Keratinocyte (primary cell): ENCODE measurements around the gene DNAJB6. TPM values are rescaled to one million over a fixed set of nuclear protein-coding genes. Genes with fewer than 3 reads are reported as not detected.

Experiments used
- DNase-seq: peaks from one replicate; pipeline ENCODE4 v3.0.0-alpha.2; 2011; ENCODE audit warnings: low read depth, missing footprints, low spot score
- FAIRE-seq: peaks from 2 replicates; lab custom pipeline; 2011; peaks lifted over from hg19 to GRCh38; lab: Jason Lieb, UNC
- H2AFZ ChIP-seq: 2 replicates; pipeline ENCODE4 v1.6.0; 2012; ENCODE audit warnings: low read length, control low read depth, inconsistent platforms; ENCODE audit not compliant: control insufficient read depth
- H3K27ac ChIP-seq: 2 replicates; pipeline ENCODE4 v1.5.1; 2011; ENCODE audit warnings: low read length; ENCODE audit not compliant: control insufficient read depth, insufficient read depth
- H3K27me3 ChIP-seq: 3 replicates; pipeline ENCODE4 v1.6.0; 2011; ENCODE audit warnings: low read length; ENCODE audit not compliant: control insufficient read depth, insufficient read depth; ENCODE audit errors: extremely low read depth
- H3K36me3 ChIP-seq, 2 experiments: 2 replicates in 1 of 2; 3 replicates in 1 of 2; pipeline ENCODE4 v1.5.1; 2011; ENCODE audit warnings: low read length in 2 of 2, mild to moderate bottlenecking in 1 of 2; ENCODE audit not compliant: control insufficient read depth in 2 of 2, insufficient read depth in 2 of 2; ENCODE audit errors: extremely low read depth in 1 of 2
- H3K4me1 ChIP-seq: 3 replicates; pipeline ENCODE4 v1.5.1; 2011; ENCODE audit warnings: low read length; ENCODE audit not compliant: control insufficient read depth, insufficient read depth; ENCODE audit errors: extremely low read depth
- H3K4me2 ChIP-seq: 3 replicates; pipeline ENCODE4 v1.6.0; 2011; ENCODE audit warnings: low read depth, low read length; ENCODE audit not compliant: control insufficient read depth, insufficient read depth; ENCODE audit errors: extremely low read depth
- H3K4me3 ChIP-seq, 3 experiments: fragments of 200-600 bp in 1 of 3; sonication (generic) in 1 of 3; 2 replicates in 2 of 3; 3 replicates in 1 of 3; pipeline ENCODE4 v1.5.1; 2011 to 2016; ENCODE audit warnings: low read length in 3 of 3, mild to moderate bottlenecking in 3 of 3, control low read depth in 2 of 3, inconsistent platforms in 1 of 3, low read depth in 1 of 3, mixed read lengths in 1 of 3, mixed run types in 1 of 3, moderate library complexity in 1 of 3; ENCODE audit not compliant: control insufficient read depth in 2 of 3, insufficient read depth in 2 of 3; ENCODE audit errors: extremely low read depth in 1 of 3
- H3K79me2 ChIP-seq: 2 replicates; pipeline ENCODE4 v1.6.0; 2012; ENCODE audit warnings: low read length; ENCODE audit not compliant: control insufficient read depth, insufficient read depth
- H3K9ac ChIP-seq: 3 replicates; pipeline ENCODE4 v1.6.0; 2011; ENCODE audit warnings: low read length; ENCODE audit not compliant: control insufficient read depth, insufficient read depth; ENCODE audit errors: extremely low read depth
- H3K9me1 ChIP-seq: 3 replicates; pipeline ENCODE4 v1.6.0; 2011; ENCODE audit warnings: low read length; ENCODE audit not compliant: control insufficient read depth, insufficient read depth; ENCODE audit errors: extremely low read depth
- H3K9me3 ChIP-seq: 2 replicates; pipeline ENCODE4 v1.5.1; 2012; ENCODE audit warnings: low read depth, low read length; ENCODE audit not compliant: control insufficient read depth
- H4K20me1 ChIP-seq: 3 replicates; pipeline ENCODE4 v1.6.0; 2011; ENCODE audit warnings: low read length; ENCODE audit not compliant: control insufficient read depth, insufficient read depth; ENCODE audit errors: extremely low read depth
- CTCF ChIP-seq, 3 experiments: IDR thresholded peaks in 1 of 3; conservative IDR thresholded peaks in 1 of 3; optimal IDR thresholded peaks in 1 of 3; 2 replicates in 2 of 3; 3 replicates in 1 of 3; pipeline versions ENCODE3 to v1.5.1; 2011; ENCODE audit warnings: low read length in 3 of 3, mild to moderate bottlenecking in 3 of 3, moderate library complexity in 2 of 3, control low read depth in 1 of 3, inconsistent platforms in 1 of 3; ENCODE audit not compliant: insufficient read depth in 2 of 3; ENCODE audit errors: extremely low read depth in 1 of 3
- EZH2 ChIP-seq: IDR thresholded peaks from one replicate; pipeline ENCODE4 v1.6.1; 2012; ENCODE audit warnings: inconsistent platforms, mild to moderate bottlenecking, low read length, moderate library complexity
- dilution Hi-C: fragments of 300-500 bp; cut with MboI; formaldehyde crosslinking; loops from one replicate; pipeline ENCODE4 v1.7.0; 2020; ENCODE audit warnings: low sequenced_read_pairs; ENCODE audit not compliant: extremely low pct_ligation_motif_present
- polyA minus RNA-seq, 3 experiments: library from RNA; depleted of rRNA, polyadenylated mRNA; stranded (reverse); fragments of >200 nt; gene quantifications; 1 replicate in 1 of 3; 2 replicates in 1 of 3; 3 replicates in 1 of 3; pipeline ENCODE4 v1.2.3, GENCODE V29; 2011
- polyA plus RNA-seq, 5 experiments: library from polyadenylated mRNA; depleted of rRNA in 3 of 5; stranded (reverse) in 3 of 5; stranded (forward) in 1 of 5; unstranded in 1 of 5; fragments of >200 nt; gene quantifications; 1 replicate in 1 of 5; 2 replicates in 3 of 5; 3 replicates in 1 of 5; pipeline versions ENCODE4 v1.2.1 to v1.2.3, GENCODE V29; 2011 to 2012; ENCODE audit warnings: missing spikeins in 2 of 5, low read depth in 1 of 5, low replicate concordance in 1 of 5

The DNAJB6 gene
- polyA plus RNA-seq (76.8 to 163 TPM (median 152 TPM) in 3 replicates), polyA minus RNA-seq (26.5 to 60.8 TPM (median 29.4 TPM) in 3 replicates)
- polyA plus RNA-seq (2011; ENCODE audit: low read depth) = 296 TPM
- polyA plus RNA-seq (2011; cell fraction: cytosol; rRNA removed) = 119 and 167 TPM in 2 replicates
- 115 and 161 TPM in 2 replicates for polyA plus RNA-seq (2011; cell fraction: nucleus; rRNA removed)
- polyA plus RNA-seq (2012; ENCODE audit: low replicate concordance) = 190 TPM in 2 replicates
- polyA minus RNA-seq (2011; cell fraction: cytosol; rRNA and poly(A)+ RNA removed) = 69.4 TPM
- polyA minus RNA-seq (2011; cell fraction: nucleus; rRNA and poly(A)+ RNA removed) = 49.7 and 85.1 TPM in 2 replicates

GRCh38 chr7:157336383-157337315 lies at the start of gene DNAJB6:
TSS of gene DNAJB6 (plus strand) at chr7:157337004. CDS start at chr7:157358573, 21,569 bp downstream.
- peaks cover 23% of the 10 kb centered on the region for H4K20me1 ChIP-seq
- H3K9me3 ChIP-seq = no peaks in the 10 kb centered on the region
- dilution Hi-C loops = no loop called here
- no peak for FAIRE-seq
- peaks cover 46% of the 10 kb centered on the region for H3K79me2 ChIP-seq
- H3K4me2 ChIP-seq = peak within 1 kb of the TSS; percentile 81
- DNase-seq = no peak
- H3K4me3 ChIP-seq = peak within 1 kb of the TSS; percentile 79 to 99 (median 99)
- H3K27me3 ChIP-seq = no peaks in the 10 kb centered on the region
- H3K27ac ChIP-seq = peak within 1 kb of the TSS; percentile 93
- H3K36me3 ChIP-seq = no peaks in the 10 kb centered on the region
- peak within 1 kb of the TSS; percentile 94 for H3K9ac ChIP-seq
- H3K9me1 ChIP-seq = no peaks in the 10 kb centered on the region
- TF ChIP-seq EZH2 = no peak
- H3K4me1 ChIP-seq = peaks cover 12% of the 10 kb centered on the region
- peak within 1 kb of the TSS; percentile 75 for H2AFZ ChIP-seq

GRCh38 chr7:157291404-157292080 lies 45.3 kb upstream of the DNAJB6 start:
- TF ChIP-seq EZH2 (no peak), CTCF (optimal IDR thresholded peaks at IDR 0.05 in 1 of 3, IDR thresholded peaks at IDR 0.05 in 1 of 3, conservative IDR thresholded peaks at IDR 0.05 in 1 of 3; ENCODE audit: extremely low read depth in 1 of 3, insufficient read depth in 2 of 3, low read length in 3 of 3) (no peak)
- dilution Hi-C loops = no loop called here
- H2AFZ ChIP-seq = no peak overlapping the region
- DNase-seq = no peak
- peaks cover 38% of the 10 kb centered on the region for H3K4me1 ChIP-seq
- H3K36me3 ChIP-seq = no peaks in the 10 kb centered on the region
- no peak for FAIRE-seq
- no peaks in the 10 kb centered on the region for H3K79me2 ChIP-seq
- no peak overlapping the region for H3K9ac ChIP-seq
- no peak overlapping the region for H3K4me3 ChIP-seq
- no peaks in the 10 kb centered on the region for H3K27me3 ChIP-seq
- H3K9me1 ChIP-seq = no peaks in the 10 kb centered on the region
- no peak overlapping the region for H3K4me2 ChIP-seq
- peak overlapping the region; percentile 93 for H3K27ac ChIP-seq
- H4K20me1 ChIP-seq = no peaks in the 10 kb centered on the region
- peaks cover 3% of the 10 kb centered on the region for H3K9me3 ChIP-seq
